AG04450 (cell line): Measurements from ENCODE around the gene WASF3. TPM values are rescaled to one million over a fixed set of nuclear protein-coding genes. Genes with fewer than 3 reads are reported as not detected.

Experiments
- CTCF ChIA-PET: fragments of 300-600, 350-600 bp; formaldehyde crosslinking; extraction: SDS; loops from one replicate; lab custom pipeline; 2022; ENCODE audit warnings: antibody characterized with exemption, inconsistent platforms; lab: Charles Lee
- POLR2A ChIA-PET: fragments of 350-600 bp; formaldehyde crosslinking; extraction: SDS; loops from one replicate; lab custom pipeline; 2021; ENCODE audit warnings: antibody characterized with exemption, inconsistent platforms; lab: Yijun Ruan, JAX
- DNase-seq: peaks from one replicate; pipeline ENCODE4 v3.0.0-alpha.2; 2011; ENCODE audit warnings: low read depth, low spot score
- H3K27ac ChIP-seq: one replicate; pipeline ENCODE4 v1.5.1; 2012; ENCODE audit warnings: low read depth, low read length, control low read depth
- H3K27me3 ChIP-seq: one replicate; pipeline ENCODE4 v1.6.0; 2012; ENCODE audit warnings: low read length; ENCODE audit not compliant: control insufficient read depth, insufficient read depth
- H3K4me3 ChIP-seq: 2 replicates; pipeline ENCODE4 v1.5.1; 2011; ENCODE audit warnings: mild to moderate bottlenecking, low read depth, low read length, control low read depth
- H3K9me3 ChIP-seq: 2 replicates; pipeline ENCODE4 v1.5.1; 2012; ENCODE audit warnings: low read length; ENCODE audit not compliant: control insufficient read depth, insufficient read depth
- CTCF ChIP-seq: IDR thresholded peaks from 2 replicates; pipeline ENCODE4 v1.5.1; 2011; ENCODE audit warnings: low read depth, low read length, control low read depth, inconsistent platforms
- polyA plus RNA-seq: library from polyadenylated mRNA; depleted of rRNA; stranded (reverse); fragments of >200 nt; gene quantifications from 2 replicates; pipeline ENCODE4 v1.2.3, GENCODE V29; 2011

The WASF3 gene
- polyA plus RNA-seq, 1 experiment: 11.3 TPM

GRCh38 chr13:26585136-26585535 lies 27.7 kb downstream of the WASF3 start:
- POLR2A ChIA-PET: no interaction called here
- CTCF ChIA-PET: no interaction called here
- DNase-seq: no peak
- Histone ChIP-seq H3K27me3 (no peaks in the 10 kb centered on the region), H3K27ac (no peak overlapping the region), H3K9me3 (no peaks in the 10 kb centered on the region), H3K4me3 (no peak overlapping the region)
- TF ChIP-seq CTCF: no peak

GRCh38 chr13:26587251-26587650 lies 29.8 kb downstream of the WASF3 start:
- Histone ChIP-seq H3K27me3 (no peaks in the 10 kb centered on the region), H3K27ac (no peak overlapping the region), H3K9me3 (no peaks in the 10 kb centered on the region), H3K4me3 (no peak overlapping the region)
- TF ChIP-seq CTCF: no peak
- ChIA-PET POLR2A (no interaction called here), CTCF (interaction anchor here (0.7 to 1.0 kb wide), 3 partner anchors 111 to 774 kb away, joined by 3 read pairs; no protein-coding TSS in a partner anchor)
- no peak for DNase-seq

DNA sequence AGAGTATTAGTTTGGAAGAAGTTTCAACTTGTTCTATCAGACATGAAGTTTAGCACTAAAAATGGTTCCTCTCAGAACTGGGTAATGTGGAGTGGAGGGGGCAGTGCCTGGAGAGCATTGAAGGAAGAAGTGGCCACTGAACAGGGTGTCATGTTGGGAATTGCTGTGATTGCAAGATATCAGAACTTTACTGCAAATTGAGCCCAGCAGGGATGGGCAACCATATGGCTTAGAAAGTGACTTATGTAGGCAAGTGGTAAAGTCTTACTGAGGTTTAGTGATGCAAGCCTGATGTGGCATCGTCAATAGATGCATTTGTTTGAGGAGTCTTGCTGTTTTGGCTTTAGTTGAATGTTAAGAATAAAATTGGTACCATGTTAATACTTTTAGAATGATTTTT lies 31.7 kb downstream of the WASF3 start:
- CTCF ChIA-PET: interaction anchor here (1.1 to 1.3 kb wide), 2 partner anchors 92 to 109 kb away, joined by 3 to 4 read pairs; no protein-coding TSS in a partner anchor
- no peak for DNase-seq

GRCh38 chr13:26589754-26590153 lies 32.3 kb downstream of the WASF3 start:
- no peak overlapping the region for H3K4me3 ChIP-seq
- no peak for TF ChIP-seq CTCF
- no peaks in the 10 kb centered on the region for H3K9me3 ChIP-seq
- CTCF ChIA-PET: interaction anchor here (1.3 kb wide), 1 partner anchor 109 kb away, joined by 3 read pairs; no protein-coding TSS in a partner anchor
- POLR2A ChIA-PET: no interaction called here
- no peak for DNase-seq
- no peak overlapping the region for H3K27ac ChIP-seq
- no peaks in the 10 kb centered on the region for H3K27me3 ChIP-seq

More for the DNA sequence above, 31.7 kb downstream of the WASF3 start:
- Histone ChIP-seq H3K4me3 (no peak overlapping the region), H3K27ac (no peak overlapping the region), H3K9me3 (no peaks in the 10 kb centered on the region), H3K27me3 (no peaks in the 10 kb centered on the region)
- TF ChIP-seq CTCF: no peak
- POLR2A ChIA-PET: no interaction called here

DNA sequence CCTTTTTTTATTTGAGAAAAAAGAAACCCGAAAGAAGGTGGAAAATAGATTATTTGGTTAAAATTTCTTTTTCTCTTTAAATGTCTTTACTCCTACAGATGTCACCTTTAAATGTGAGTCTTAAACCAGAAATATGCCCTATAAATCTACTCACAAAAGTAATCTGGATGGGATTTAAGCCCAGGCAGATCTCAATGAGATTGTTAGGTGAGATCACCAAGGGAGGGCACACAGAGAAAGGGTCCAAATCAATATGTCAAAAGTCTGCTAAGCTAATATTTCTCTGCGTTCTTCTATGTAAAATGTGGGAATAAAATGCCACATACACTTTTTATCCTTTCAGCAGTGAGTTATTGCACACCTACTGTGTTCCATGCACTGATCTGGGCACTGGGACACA lies 32.9 kb downstream of the WASF3 start:
- CTCF ChIA-PET: interaction anchor here (0.6 to 1.3 kb wide), 2 partner anchors 108 kb away, joined by 3 to 8 read pairs; no protein-coding TSS in a partner anchor
- no peak for TF ChIP-seq CTCF
- no peak overlapping the region for H3K4me3 ChIP-seq

More for the DNA sequence above, 32.9 kb downstream of the WASF3 start:
- POLR2A ChIA-PET: no interaction called here
- no peaks in the 10 kb centered on the region for H3K27me3 ChIP-seq
- H3K9me3 ChIP-seq: no peaks in the 10 kb centered on the region
- no peak overlapping the region for H3K27ac ChIP-seq
- no peak for DNase-seq
